Transverse colon (tissue), 4 donors: ENCODE results near the gene ZNF20.

Source experiments
- EP300 ChIP-seq: sonication (generic); formaldehyde crosslinking; IDR thresholded peaks from one replicate; pipeline ENCODE4 v1.6.1; 2017; ENCODE audit warnings: antibody characterized with exemption, low read depth
- POLR2A ChIP-seq: fragments of 450-650 bp; IDR thresholded peaks from one replicate; pipeline ENCODE4 v1.6.1; 2016; ENCODE audit warnings: antibody characterized with exemption, mild to moderate bottlenecking, moderate library complexity
- POLR2AphosphoS5 ChIP-seq, 3 donors: sonication (generic); formaldehyde crosslinking; IDR thresholded peaks; one replicate each; pipeline ENCODE4 v1.6.1; 2016; ENCODE audit warnings: antibody characterized with exemption in 3 of 3
- TF ChIP-seq, protein P1 (sequence below), 5 experiments: fragments of 200-600 bp in 3 of 5; fragments of 450-650 bp in 2 of 5; sonication (generic) in 3 of 5; IDR thresholded peaks; 1 replicate in 2 of 5; 2 replicates in 3 of 5; pipeline ENCODE4 v1.5.1; 2016 to 2017; ENCODE audit warnings: antibody characterized with exemption in 5 of 5, inconsistent platforms in 3 of 5, mild to moderate bottlenecking in 2 of 5, moderate library complexity in 1 of 5

DNA sequence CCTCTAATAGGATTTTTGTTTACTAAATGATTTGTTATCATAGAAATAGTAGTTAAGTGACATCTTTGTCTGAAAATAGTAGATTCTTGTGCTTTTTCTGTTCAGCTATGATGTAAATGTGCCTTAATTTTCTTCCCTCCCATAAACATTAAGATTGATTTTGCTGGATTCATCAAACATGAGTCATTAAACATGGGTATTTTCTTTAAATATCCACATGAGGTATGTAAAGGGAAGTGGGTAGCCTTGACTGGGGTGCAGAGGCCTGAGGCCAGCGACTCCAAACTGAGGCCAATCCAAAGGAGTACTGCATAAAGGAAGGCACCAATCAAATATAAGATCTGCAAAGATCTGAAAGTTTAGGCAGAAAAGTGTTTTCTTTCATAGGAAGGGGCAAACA, 26.5 kb upstream of the ZNF20 start:
- TF ChIP-seq POLR2AphosphoS5 (IDR thresholded peaks at IDR 0.05) (no peak), POLR2A (no peak), EP300 (no peak)
- TF ChIP-seq, protein P1, sequence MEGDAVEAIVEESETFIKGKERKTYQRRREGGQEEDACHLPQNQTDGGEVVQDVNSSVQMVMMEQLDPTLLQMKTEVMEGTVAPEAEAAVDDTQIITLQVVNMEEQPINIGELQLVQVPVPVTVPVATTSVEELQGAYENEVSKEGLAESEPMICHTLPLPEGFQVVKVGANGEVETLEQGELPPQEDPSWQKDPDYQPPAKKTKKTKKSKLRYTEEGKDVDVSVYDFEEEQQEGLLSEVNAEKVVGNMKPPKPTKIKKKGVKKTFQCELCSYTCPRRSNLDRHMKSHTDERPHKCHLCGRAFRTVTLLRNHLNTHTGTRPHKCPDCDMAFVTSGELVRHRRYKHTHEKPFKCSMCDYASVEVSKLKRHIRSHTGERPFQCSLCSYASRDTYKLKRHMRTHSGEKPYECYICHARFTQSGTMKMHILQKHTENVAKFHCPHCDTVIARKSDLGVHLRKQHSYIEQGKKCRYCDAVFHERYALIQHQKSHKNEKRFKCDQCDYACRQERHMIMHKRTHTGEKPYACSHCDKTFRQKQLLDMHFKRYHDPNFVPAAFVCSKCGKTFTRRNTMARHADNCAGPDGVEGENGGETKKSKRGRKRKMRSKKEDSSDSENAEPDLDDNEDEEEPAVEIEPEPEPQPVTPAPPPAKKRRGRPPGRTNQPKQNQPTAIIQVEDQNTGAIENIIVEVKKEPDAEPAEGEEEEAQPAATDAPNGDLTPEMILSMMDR (IDR thresholded peaks at IDR 0.05), result no peak
